ENCODE data around the gene ARHGEF4.
"Not testable (repeated sequence)": the region's sequence is repeated elsewhere in the genome, so short reads cannot be mapped to it uniquely, and the experiment has no call there.

Gene ARHGEF4

DNA sequence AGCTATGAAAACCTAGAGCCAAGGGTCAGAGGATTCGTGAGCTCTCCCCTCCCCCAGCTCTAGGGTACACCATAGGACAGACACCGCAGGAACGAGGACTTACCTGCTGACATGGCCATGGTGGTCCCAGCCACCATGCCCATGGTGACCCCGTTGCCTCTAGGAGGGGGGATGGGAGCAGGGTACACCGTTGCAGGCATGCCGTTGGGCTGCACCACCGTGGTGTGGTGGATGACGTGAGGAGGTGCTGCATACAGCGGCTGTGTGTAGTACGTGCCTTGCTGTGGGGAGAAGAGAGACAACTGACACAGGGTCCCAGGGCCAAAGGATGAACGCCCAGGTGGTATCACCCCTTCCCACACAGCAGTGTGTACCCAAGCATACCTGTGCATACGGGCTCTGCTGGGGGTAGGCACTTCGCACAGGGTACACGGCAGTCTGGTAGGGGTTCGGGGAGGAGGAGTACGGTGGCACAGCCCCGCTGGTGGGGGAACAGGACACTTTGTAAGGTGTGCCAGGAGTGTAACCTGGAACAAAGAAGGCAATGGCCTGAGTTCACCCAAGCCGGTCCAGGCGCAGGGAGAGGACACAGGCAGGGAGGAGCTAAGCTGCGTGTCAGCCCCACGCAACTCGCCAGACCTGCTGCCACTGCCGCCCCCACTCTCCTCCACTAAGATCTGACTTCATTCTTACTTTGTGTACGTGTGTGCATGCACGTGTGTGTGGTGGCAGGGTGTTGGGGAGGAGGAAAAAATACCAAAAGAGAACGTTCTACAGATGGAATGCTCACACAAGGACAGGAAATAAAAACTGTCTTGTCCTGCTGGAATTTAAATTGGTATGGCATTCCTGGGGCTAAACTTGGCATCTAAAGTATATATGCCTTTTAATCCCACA is 218.7 kb downstream of the ARHGEF4 start:
- no peak for DNase-seq

DNA sequence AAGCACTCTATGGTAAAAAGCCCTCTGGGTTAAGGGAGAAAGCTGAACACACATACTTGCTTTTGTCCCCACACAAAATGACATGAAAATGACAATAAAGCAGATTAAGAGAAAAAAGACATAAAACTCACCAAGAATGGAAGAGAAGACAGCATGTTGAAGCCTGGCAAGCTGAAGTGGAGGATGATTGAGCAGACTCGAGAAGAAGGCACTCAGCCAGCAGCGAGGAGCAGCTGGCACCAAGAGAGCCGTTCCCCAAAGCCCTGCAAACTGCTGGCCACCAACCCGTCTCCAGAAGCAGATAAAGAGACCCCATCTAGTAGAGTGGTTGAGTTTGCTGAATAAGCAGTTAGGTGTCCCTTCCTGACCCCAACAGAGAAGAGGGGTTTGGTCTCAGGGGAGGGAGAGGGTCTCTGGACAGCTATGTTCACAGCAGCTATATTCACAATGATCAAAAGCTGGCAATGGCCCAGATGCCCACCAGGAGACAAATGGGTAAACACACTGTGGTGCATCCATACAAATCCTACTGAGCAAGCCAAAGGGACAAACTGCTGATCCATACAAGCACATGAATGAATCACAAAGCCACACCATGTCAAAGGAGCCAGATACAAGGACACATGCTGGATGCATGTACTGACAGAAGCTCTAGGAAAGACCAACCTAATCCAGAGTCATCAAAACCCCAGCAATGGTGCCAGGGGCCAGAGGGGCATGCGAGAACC is 219.7 kb downstream of the ARHGEF4 start:
- DNase-seq = no peak

GRCh38 chr2:131056932-131057287 is 220.2 kb downstream of the ARHGEF4 start:
- DNase-seq = no peak

DNA sequence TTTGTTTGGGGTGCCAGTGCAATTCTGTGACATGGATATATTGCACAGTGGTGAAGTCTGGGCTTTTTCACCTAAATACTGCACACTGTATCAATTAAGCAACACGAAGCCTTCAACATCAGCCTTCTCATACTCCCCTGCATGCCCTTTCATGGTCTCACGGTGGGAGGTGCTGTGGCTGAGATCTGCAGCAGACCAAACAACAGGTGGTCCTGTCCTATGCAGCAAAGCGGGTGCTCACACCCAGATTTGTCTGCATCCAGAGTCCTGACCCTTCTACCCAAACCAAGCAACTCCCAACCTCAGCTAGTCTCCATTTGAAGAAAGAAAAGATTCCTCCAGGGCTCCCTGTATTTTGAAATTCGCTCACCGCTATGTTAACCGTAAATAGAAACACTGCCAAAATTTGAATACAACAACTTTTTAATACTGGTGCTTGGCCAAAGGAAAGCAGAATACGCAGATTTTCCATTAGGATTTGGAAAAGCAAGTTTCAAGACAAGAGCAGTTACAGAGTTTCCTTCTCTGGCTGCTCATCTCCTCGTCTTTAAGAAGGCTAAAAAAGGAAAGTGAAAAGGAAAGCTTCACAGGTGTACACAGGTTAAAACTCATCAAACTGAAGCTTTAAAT is 221.6 kb downstream of the ARHGEF4 start:
- no peak for DNase-seq

DNA sequence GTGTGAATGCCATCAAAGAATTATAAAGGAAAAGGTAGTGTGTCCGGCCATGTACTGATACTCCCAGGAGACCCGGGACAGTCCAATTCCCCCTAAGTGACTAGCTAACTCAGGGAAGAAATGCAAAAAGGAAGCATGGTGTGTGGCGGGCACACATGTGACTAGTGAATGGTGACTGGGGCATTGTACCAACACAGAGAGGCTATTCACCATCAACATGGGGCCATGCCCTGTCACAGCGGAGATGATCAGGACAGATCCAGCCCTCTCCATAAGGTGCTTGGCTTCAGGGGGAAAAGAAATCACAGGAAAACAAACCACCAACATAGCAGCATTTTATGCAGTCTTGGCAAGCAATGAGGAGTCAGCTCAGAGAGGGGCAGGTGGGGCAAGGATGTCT is 222.2 kb downstream of the ARHGEF4 start:
- no peak for DNase-seq

DNA sequence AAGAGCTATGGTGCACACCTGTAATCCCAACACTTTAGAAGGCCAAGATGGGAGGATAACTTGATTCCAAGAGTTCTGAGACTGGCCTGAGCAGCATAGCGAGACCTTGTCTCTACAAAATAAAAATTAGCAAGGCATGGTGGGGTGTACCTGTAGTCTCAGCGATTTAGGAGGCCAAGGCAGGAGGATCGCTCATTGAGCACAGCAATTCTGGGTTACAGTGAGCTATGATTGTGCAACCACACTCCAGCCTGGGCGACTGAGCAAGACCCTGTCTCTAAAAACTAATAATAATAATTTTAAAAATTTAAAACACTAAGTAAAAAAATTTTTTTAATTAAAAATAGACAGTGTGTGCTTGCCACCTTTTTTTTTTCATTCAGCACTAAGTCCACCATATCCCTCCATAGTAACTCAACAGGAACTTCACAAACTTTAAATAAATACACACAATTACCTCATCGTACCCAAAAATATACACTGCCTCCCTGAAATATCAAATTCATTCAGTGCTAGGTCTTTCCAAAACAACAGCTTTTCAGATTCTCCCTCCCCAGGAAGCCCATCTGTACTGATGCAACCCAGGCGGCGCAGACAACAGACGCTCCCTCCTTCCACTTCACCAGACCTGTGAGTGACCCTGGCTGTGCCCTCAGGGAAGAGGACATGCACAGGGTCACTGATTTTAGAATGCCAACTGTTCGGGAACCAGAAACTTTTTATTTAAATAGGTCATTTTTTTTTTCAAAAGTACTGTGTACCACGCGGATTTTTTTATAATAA is 227.0 kb downstream of the ARHGEF4 start:
- DNase-seq = no peak

- no peak for DNase-seq
These were observed 228.1 kb downstream of the ARHGEF4 start for GRCh38 chr2:131064589-131065512.

DNA sequence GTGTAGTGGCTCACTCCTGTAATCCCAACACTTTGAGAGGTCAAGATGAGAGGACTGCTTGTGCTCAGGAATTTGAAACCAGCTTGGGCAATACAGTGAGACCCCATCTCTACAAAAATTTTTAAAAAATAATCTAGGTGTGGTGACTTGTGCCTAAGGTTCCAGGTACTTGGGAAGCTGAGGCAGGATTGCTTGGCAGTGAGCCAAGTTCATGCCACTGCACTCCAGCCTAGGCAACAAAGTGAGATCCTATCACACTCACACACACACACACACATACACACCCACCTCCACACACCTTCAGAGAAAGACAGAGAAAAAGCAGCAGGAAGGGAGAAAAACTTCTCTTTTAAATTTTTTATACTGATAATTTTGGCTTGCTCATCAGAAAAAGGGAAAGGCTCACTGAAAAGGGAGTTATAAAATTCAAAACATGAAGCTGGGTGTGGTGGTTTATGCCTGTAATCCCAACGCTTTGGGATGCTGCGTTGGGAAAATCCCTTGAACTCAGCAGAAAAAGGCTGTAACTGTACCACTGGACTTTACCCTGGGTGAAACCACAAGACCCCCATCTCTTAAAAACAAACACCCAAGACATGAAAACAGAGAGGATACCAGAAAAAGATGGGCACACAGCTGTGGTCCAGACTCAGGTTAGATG is 230.9 kb downstream of the ARHGEF4 start:
- no peak for DNase-seq

GRCh38 chr2:131068172-131068571 is 231.5 kb downstream of the ARHGEF4 start:
- DNase-seq = not testable (repeated sequence)

DNA sequence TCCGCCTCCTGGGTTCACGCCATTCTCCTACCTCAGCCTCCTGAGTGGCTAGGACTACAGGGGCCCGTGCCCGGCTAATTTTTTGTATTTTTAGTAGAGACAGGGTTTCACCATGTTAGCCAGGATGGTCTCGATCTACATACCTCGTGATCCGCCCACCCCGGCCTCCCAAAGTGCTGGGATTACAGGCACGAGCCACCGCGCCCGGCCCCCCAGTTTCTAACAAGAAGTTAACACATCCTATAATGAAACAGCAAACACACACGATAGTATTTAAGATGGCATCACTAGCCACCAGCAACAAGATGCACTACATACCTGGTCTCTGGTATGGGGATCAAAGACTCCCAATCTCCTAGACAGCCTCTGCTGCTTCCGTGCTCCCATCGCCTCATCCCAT is 238.9 kb downstream of the ARHGEF4 start:
- not testable (repeated sequence) for DNase-seq

- no peak for DNase-seq
These were observed 240.0 kb downstream of the ARHGEF4 start for GRCh38 chr2:131076707-131077106.

GRCh38 chr2:131077182-131077846 is 240.6 kb downstream of the ARHGEF4 start:
- no peak for DNase-seq

DNA sequence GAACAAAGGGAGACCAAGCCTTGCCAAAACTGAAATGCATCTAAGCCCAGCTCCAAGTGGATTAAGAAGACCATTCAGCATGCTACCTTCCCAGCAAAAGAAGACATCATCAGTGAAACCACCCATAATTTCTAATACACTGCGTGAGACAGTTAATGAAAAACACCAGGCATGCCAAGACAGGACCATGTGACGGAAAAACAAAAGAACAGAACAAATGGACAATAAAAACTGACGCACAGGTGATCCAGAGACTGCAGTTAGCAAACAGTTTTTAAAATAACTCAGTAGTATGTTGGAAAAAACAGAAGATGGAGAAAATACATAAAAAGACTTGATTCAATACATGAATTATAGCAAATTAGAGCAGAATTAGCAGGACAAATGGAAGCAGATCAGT is 241.3 kb downstream of the ARHGEF4 start:
- DNase-seq = no peak

- not testable (repeated sequence) for DNase-seq
These were observed 243.2 kb downstream of the ARHGEF4 start for GRCh38 chr2:131079931-131080330.

DNA sequence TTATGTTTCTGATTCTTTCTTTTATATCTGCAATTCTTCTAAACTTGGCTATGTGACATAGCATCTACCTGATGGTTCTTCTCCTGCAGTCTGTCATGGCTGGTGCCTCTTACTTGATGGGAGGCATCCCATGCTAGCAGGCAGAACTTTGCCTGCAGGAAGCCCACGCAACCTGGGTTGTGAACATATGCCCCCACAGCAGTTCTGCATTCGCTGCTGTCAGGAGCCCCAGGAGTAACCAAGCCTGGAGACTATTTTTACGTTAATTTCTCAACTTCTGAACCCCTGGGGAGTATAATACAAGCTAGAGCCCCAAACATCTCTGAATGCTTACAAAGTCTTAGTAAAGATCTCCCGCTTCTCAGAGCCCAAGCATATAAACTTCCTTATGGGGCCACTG is 244.5 kb downstream of the ARHGEF4 start:
- no peak for DNase-seq

DNA sequence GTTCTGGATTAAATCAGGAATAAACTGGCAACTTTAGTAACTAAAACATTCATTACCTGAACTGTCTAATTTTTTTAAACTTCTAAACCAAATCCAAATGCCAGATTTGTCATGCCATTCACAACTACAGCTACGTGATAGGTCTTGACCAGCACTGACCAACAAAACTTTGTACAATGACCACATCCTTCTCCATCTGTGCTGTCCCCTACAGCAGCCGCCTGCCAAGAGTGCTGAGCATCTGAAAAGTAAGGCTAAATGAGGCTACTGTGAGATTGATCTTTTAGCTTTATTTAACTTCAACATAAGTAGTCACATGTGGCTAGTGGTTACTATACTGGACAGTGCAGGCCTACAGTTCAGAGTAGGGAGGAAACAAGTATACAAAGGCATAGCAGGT is 248.9 kb downstream of the ARHGEF4 start:
- DNase-seq = no peak

DNA sequence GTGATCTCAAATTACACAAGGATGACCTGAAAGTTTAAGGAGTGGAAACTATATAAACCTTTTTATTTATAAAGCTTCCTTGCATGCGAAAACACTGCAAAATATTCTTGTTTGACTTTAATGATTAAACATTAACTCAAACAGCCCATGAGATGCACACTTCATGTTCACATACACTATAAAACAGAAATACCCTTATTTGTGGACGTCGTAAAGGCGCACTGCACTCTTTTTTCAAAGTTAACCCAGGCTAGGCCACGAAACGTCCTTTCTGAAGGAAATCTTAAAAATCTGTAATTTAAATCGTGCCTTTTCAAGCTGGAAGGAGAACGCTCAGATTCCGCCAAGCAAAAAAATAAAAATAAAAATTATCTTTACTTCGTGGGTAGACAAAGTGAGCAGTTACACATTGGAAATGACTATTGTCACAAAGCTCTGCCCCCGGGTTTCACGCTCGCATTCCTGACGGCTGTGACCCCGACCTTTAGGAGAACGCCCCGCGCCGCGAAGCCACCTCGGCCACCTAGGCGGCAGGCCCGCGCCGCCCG is 255.8 kb downstream of the ARHGEF4 start:
- DNase-seq = no peak

DNA sequence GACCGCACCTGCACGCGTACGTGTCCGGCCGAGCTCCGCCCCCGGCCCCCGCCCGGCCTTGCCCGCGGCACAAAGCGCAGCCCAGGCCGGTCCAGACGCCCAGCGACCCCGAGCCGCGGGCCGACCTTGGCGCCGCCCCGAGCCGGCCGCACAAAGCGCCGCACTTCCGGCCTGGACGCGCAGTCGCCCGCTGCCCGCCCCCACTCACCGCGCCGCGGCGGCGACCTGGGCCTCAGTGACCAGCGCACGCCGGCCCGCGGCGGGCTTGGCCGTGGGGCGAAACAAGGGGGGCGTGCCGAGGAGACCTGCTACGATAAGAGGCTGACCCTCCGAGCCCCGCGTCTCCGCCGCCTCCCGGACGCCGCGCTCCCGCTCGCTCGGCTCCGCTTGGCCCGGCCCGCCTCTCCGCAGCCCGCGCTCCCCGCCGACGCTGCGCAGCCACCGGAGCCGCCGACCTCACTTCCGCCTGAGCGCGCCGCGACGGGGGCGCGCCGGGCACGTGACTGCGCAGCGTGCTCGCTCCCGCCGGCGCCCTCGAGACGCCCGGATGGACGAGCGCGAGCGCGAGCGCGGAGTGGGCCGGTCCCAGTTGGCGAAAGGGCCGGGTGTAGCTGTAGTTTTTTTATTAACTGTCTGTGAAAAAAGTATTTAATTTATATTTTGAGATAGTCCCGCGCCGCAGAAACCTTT is 256.4 kb downstream of the ARHGEF4 start, which contains the start of gene FAM168B:
Gene FAM168B, minus strand, starts transcription at position 455 of the 690 bp plus-strand sequence. CDS start 10,814 bp downstream, outside the sequence.
- peak; percentile 89 for DNase-seq

DNA sequence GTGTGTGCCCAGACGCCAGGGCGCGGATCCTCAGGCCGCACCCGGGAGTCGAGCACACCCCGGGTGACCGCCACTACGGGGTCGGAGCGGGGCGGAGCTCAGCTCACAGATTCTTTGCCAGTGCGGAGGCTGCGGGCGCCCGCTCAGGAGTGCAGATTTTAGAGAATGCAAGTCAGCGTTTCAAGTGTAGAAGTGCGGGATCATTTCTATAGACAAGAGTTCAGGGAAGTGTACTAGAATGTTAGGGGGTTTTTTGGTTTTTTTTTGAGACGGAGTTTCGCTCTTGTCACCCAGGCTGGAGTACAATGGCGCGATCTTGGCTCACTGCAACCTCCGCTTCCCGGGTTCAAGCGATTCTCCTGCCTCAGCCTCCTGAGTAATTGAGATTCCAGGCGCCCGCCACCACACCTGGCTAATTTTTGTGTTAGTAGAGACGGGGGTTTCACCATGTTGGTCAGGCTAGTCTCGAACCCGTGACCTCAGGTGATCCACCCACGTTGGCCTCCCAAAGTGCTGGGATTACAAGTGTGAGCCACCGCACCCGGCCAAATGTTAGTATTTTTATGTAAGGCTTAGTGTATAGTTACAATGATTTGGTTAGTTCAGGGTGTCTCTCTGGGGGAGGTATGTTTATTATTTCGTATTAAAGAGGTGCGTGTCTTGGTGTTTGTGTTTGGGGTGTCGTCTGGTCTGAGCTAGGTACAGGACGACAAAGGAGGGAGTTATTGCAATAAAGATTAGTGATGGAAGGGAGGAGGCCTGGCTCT is 257.2 kb downstream of the ARHGEF4 start:
- peak; percentile 5 for DNase-seq

All from CD4-positive, alpha-beta T cell treated with Interleukin-17A for 4 hours (primary cell).